A673 (cell line): Measurements from ENCODE around the gene PROKR1. TPM values are rescaled to one million over a fixed set of nuclear protein-coding genes. Genes with fewer than 3 reads are reported as not detected.

Experiments
- BruUV-seq: library from RNA; stranded (reverse); fragments of 400-500 nt; replicated peaks from 2 replicates; lab custom pipeline; 2021; lab: Mats Ljungman, UMichigan
- CTCF ChIA-PET: fragments of 300-600 bp; sonication (Branson Sonifier 250); formaldehyde crosslinking; loops from one replicate; lab custom pipeline; 2022; ENCODE audit warnings: antibody characterized with exemption; lab: Charles Lee
- POLR2A ChIA-PET: fragments of 300-600 bp; sonication (Branson Sonifier 250); formaldehyde crosslinking; loops from one replicate; lab custom pipeline; 2022; ENCODE audit warnings: antibody characterized with exemption; ENCODE audit not compliant: low non-redundant PET; lab: Charles Lee
- DNase-seq: peaks from one replicate; pipeline ENCODE4 v3.0.0-alpha.2; 2015; ENCODE audit warnings: low spot score
- H3K27ac ChIP-seq: fragments of 200-600 bp; sonication (generic); 2 replicates; pipeline ENCODE4 v1.5.1; 2016; ENCODE audit warnings: mixed run types, low read depth, mild to moderate bottlenecking, mixed read lengths, antibody characterized with exemption, low read length; ENCODE audit not compliant: poor library complexity, severe bottlenecking
- H3K27me3 ChIP-seq: fragments of 200-600 bp; sonication (generic); replicated peaks from 2 replicates; pipeline ENCODE4 v1.6.1; 2017; ENCODE audit warnings: mixed run types, low read depth, mild to moderate bottlenecking, mixed read lengths, antibody characterized with exemption, low read length; ENCODE audit not compliant: insufficient read depth, poor library complexity
- H3K36me3 ChIP-seq: fragments of 200-600 bp; sonication (generic); 2 replicates; pipeline ENCODE4 v1.6.1; 2016; ENCODE audit warnings: mixed run types, mild to moderate bottlenecking, mixed read lengths, antibody characterized with exemption, low read length; ENCODE audit not compliant: insufficient read depth, poor library complexity, severe bottlenecking
- H3K4me1 ChIP-seq: fragments of 200-600 bp; sonication (generic); 2 replicates; pipeline ENCODE4 v1.6.1; 2017; ENCODE audit warnings: mixed run types, mild to moderate bottlenecking, mixed read lengths, antibody characterized with exemption, low read length; ENCODE audit not compliant: insufficient read depth, poor library complexity, severe bottlenecking
- H3K4me3 ChIP-seq: fragments of 200-600 bp; sonication (generic); 2 replicates; pipeline ENCODE4 v1.5.1; 2016; ENCODE audit warnings: low read depth, mixed run types, mild to moderate bottlenecking, mixed read lengths, low read length; ENCODE audit not compliant: poor library complexity, severe bottlenecking
- H3K9me3 ChIP-seq: fragments of 200-600 bp; sonication (generic); 2 replicates; pipeline ENCODE4 v1.6.1; 2016; ENCODE audit warnings: mixed run types, low read depth, mild to moderate bottlenecking, mixed read lengths, antibody characterized with exemption, low read length; ENCODE audit not compliant: poor library complexity, severe bottlenecking
- CTCF ChIP-seq: fragments of 300-800, 200-600 bp; sonication (generic); conservative IDR thresholded peaks from 2 replicates; pipeline ENCODE4 v1.5.1; 2017; ENCODE audit warnings: low read depth, mild to moderate bottlenecking, antibody characterized with exemption, low read length, moderate library complexity, mixed read lengths
- EZH2 ChIP-seq: fragments of 200-600 bp; sonication (generic); IDR thresholded peaks from 2 replicates; pipeline ENCODE4 v1.6.1; 2017; ENCODE audit warnings: borderline replicate concordance, low read depth, mild to moderate bottlenecking, mixed read lengths, antibody characterized with exemption, low read length; ENCODE audit not compliant: poor library complexity, severe bottlenecking
- intact Hi-C: fragments of 100-400 bp; cut with micrococcal nuclease; formaldehyde crosslinking; loops from one replicate; pipeline ENCODE4 v1.10.0; 2022; ENCODE audit not compliant: unreplicated experiment
- total RNA-seq: library from RNA; stranded (reverse); gene quantifications from 2 replicates; pipeline ENCODE4 v1.2.3, GENCODE V29; 2021

Gene PROKR1
- total RNA-seq, 1 experiment from 2014 or later = 15.7 TPM

- ChIA-PET POLR2A (no interaction called here), CTCF (no interaction called here)
- DNase-seq = peak; percentile 47
- intact Hi-C loops = loop anchor here (5.0 kb wide), 1 partner anchor 477 kb away; no protein-coding TSS in a partner anchor
- no peaks in the 10 kb centered on the region for H3K4me1 ChIP-seq
- TF ChIP-seq EZH2 = no peak
- TF ChIP-seq CTCF = no peak
- BruUV-seq = no TSS peak
- H3K9me3 ChIP-seq = peaks cover 21% of the 10 kb centered on the region
- H3K36me3 ChIP-seq = peaks cover 5% of the 10 kb centered on the region
- peak overlapping the region; percentile 84 for H3K27ac ChIP-seq
- no peaks in the 10 kb centered on the region for H3K27me3 ChIP-seq
- H3K4me3 ChIP-seq = no peak overlapping the region
Measured at GRCh38 chr2:68620772-68621171, 22.6 kb upstream of the PROKR1 start.

GRCh38 chr2:68623820-68624219 is 19.6 kb upstream of the PROKR1 start:
- ChIA-PET CTCF (no interaction called here), POLR2A (no interaction called here)
- H3K27me3 ChIP-seq = no peaks in the 10 kb centered on the region
- no peaks in the 10 kb centered on the region for H3K4me1 ChIP-seq
- H3K9me3 ChIP-seq = peaks cover 21% of the 10 kb centered on the region
- no peak for TF ChIP-seq CTCF
- TF ChIP-seq EZH2 = no peak
- BruUV-seq = no TSS peak
- peak overlapping the region; percentile 28 for H3K27ac ChIP-seq
- intact Hi-C loops = loop anchor here (5.0 kb wide), 1 partner anchor 473 kb away; no protein-coding TSS in a partner anchor
- no peak for DNase-seq
- H3K4me3 ChIP-seq = no peak overlapping the region
- peaks cover 5% of the 10 kb centered on the region for H3K36me3 ChIP-seq

- no TSS peak for BruUV-seq
- ChIA-PET CTCF (no interaction called here), POLR2A (no interaction called here)
- H3K4me1 ChIP-seq = no peaks in the 10 kb centered on the region
- no peak for DNase-seq
- no peak for TF ChIP-seq CTCF
- no peak for TF ChIP-seq EZH2
- intact Hi-C loops = no loop called here
- H3K36me3 ChIP-seq = peaks cover 5% of the 10 kb centered on the region
- peaks cover 15% of the 10 kb centered on the region for H3K9me3 ChIP-seq
- H3K27me3 ChIP-seq = no peaks in the 10 kb centered on the region
- H3K4me3 ChIP-seq = no peak overlapping the region
- no peak overlapping the region for H3K27ac ChIP-seq
Measured at GRCh38 chr2:68627615-68628014, 15.8 kb upstream of the PROKR1 start.
